ENCODE measurements around the gene WDR76.

DNA sequence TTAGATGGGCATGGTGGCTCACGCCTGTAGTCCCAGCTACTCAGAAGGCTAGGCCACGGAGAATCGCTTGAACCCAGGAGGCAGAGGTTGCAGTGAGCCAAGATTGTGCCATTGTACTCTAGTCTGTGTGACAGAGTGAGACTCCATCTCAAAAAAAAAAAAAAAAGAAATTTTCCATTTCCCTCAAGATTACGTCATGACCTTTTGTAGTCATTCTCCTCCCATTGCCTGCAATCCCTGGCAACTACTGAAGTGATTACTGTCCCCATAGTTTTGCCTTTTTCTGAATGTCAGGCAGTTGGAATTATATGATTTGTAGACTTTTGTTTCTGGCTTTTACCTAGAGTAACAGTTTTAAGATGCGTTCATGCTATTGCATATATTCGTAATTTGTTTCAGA, 28.0 kb downstream of the WDR76 start:
- TF ChIP-seq POLR2A (IDR thresholded peaks at IDR 0.05) = no peak
- TF ChIP-seq, protein P1, sequence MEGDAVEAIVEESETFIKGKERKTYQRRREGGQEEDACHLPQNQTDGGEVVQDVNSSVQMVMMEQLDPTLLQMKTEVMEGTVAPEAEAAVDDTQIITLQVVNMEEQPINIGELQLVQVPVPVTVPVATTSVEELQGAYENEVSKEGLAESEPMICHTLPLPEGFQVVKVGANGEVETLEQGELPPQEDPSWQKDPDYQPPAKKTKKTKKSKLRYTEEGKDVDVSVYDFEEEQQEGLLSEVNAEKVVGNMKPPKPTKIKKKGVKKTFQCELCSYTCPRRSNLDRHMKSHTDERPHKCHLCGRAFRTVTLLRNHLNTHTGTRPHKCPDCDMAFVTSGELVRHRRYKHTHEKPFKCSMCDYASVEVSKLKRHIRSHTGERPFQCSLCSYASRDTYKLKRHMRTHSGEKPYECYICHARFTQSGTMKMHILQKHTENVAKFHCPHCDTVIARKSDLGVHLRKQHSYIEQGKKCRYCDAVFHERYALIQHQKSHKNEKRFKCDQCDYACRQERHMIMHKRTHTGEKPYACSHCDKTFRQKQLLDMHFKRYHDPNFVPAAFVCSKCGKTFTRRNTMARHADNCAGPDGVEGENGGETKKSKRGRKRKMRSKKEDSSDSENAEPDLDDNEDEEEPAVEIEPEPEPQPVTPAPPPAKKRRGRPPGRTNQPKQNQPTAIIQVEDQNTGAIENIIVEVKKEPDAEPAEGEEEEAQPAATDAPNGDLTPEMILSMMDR (IDR thresholded peaks at IDR 0.05) = no peak
